Measurements from ENCODE around the gene ERICH6B. TPM values are rescaled to one million over a fixed set of nuclear protein-coding genes. Genes with fewer than 3 reads are reported as not detected.

The ERICH6B gene
- total RNA-seq, 1 donor from 2014 or later = not detected

GRCh38 chr13:45548281-45548680, 67.3 kb downstream of the ERICH6B start:
- Histone ChIP-seq H3K36me3 (no peaks in the 10 kb centered on the region), H3K4me1 (no peaks in the 10 kb centered on the region), H3K9me3 (no peaks in the 10 kb centered on the region), H3K4me3 (no peak overlapping the region), H3K27me3 (ENCODE audit: low read depth) (no peaks in the 10 kb centered on the region), H3K27ac (no peak overlapping the region)
- ATAC-seq (no peak), DNase-seq (no peak)
- intact Hi-C loops (cut with DNase I) = no loop called here
- TF ChIP-seq CTCF (IDR thresholded peaks at IDR 0.05) = no peak

GRCh38 chr13:45546410-45546765, 69.2 kb downstream of the ERICH6B start:
- no peaks in the 10 kb centered on the region for H3K36me3 ChIP-seq
- TF ChIP-seq CTCF (IDR thresholded peaks at IDR 0.05) = no peak
- intact Hi-C loops (cut with DNase I) = no loop called here
- no peaks in the 10 kb centered on the region for H3K9me3 ChIP-seq
- DNase-seq (no peak), ATAC-seq (no peak)
- H3K4me3 ChIP-seq = no peak overlapping the region
- H3K27me3 ChIP-seq (ENCODE audit: low read depth) = no peaks in the 10 kb centered on the region
- no peak overlapping the region for H3K27ac ChIP-seq
- no peaks in the 10 kb centered on the region for H3K4me1 ChIP-seq

GRCh38 chr13:45545686-45546409, 69.7 kb downstream of the ERICH6B start:
- Histone ChIP-seq H3K27ac (no peak overlapping the region), H3K4me3 (no peak overlapping the region), H3K4me1 (no peaks in the 10 kb centered on the region), H3K9me3 (no peaks in the 10 kb centered on the region), H3K27me3 (ENCODE audit: low read depth) (no peaks in the 10 kb centered on the region), H3K36me3 (no peaks in the 10 kb centered on the region)
- ATAC-seq (no peak), DNase-seq (no peak)
- no peak for TF ChIP-seq CTCF (IDR thresholded peaks at IDR 0.05)
- intact Hi-C loops (cut with DNase I) = no loop called here

- intact Hi-C loops (cut with DNase I) = no loop called here
- Histone ChIP-seq H3K27me3 (ENCODE audit: low read depth) (no peaks in the 10 kb centered on the region), H3K4me3 (no peak overlapping the region), H3K9me3 (no peaks in the 10 kb centered on the region), H3K27ac (no peak overlapping the region), H3K36me3 (no peaks in the 10 kb centered on the region), H3K4me1 (no peaks in the 10 kb centered on the region)
- TF ChIP-seq CTCF (IDR thresholded peaks at IDR 0.05) = no peak
- no peak for DNase-seq
- peak in 1 of 2 donors; percentile 33 for ATAC-seq
Measured at GRCh38 chr13:45544520-45544919, 71.0 kb downstream of the ERICH6B start.

GRCh38 chr13:45542878-45543277, 72.7 kb downstream of the ERICH6B start:
- intact Hi-C loops (cut with DNase I) = no loop called here
- no peak overlapping the region for H3K27ac ChIP-seq
- H3K36me3 ChIP-seq = no peaks in the 10 kb centered on the region
- no peak overlapping the region for H3K4me3 ChIP-seq
- no peaks in the 10 kb centered on the region for H3K4me1 ChIP-seq
- no peaks in the 10 kb centered on the region for H3K9me3 ChIP-seq
- DNase-seq (no peak), ATAC-seq (no peak)
- no peak for TF ChIP-seq CTCF (IDR thresholded peaks at IDR 0.05)
- H3K27me3 ChIP-seq (ENCODE audit: low read depth) = no peaks in the 10 kb centered on the region

Measured in lower lobe of right lung (tissue), 2 donors.